NCI-H1694 (cell line): Measurements from ENCODE around the gene CAB39.
"Not testable (repeated sequence)": the region's sequence is repeated elsewhere in the genome, so short reads cannot be mapped to it uniquely, and the experiment has no call there.

Source experiments
- DNase-seq: peaks from one replicate; lab custom pipeline; 2025; lab: John Stamatoyannopoulos, UW

The CAB39 gene

GRCh38 chr2:230684270-230685168, 28.1 kb upstream of the CAB39 start:
- DNase-seq = no peak

GRCh38 chr2:230685178-230685577, 27.5 kb upstream of the CAB39 start:
- no peak for DNase-seq

GRCh38 chr2:230687498-230687897, 25.1 kb upstream of the CAB39 start:
- DNase-seq = no peak

GRCh38 chr2:230688490-230688889, 24.2 kb upstream of the CAB39 start:
- DNase-seq = no peak

GRCh38 chr2:230690439-230690838, 22.2 kb upstream of the CAB39 start:
- no peak for DNase-seq

GRCh38 chr2:230691005-230691647, 21.5 kb upstream of the CAB39 start:
- no peak for DNase-seq

GRCh38 chr2:230692760-230693159, 19.9 kb upstream of the CAB39 start:
- no peak for DNase-seq

GRCh38 chr2:230693411-230693810, 19.2 kb upstream of the CAB39 start:
- DNase-seq = no peak

- no peak for DNase-seq
These were observed 18.4 kb upstream of the CAB39 start for GRCh38 chr2:230694241-230694640.

- no peak for DNase-seq
These were observed 17.1 kb upstream of the CAB39 start for GRCh38 chr2:230695551-230695950.

- DNase-seq = no peak
These were observed 16.0 kb upstream of the CAB39 start for GRCh38 chr2:230696670-230697069.

- no peak for DNase-seq
These were observed 15.0 kb upstream of the CAB39 start for GRCh38 chr2:230697676-230698075.

- not testable (repeated sequence) for DNase-seq
These were observed 13.9 kb upstream of the CAB39 start for GRCh38 chr2:230698753-230699152.

- no peak for DNase-seq
These were observed 12.2 kb upstream of the CAB39 start for GRCh38 chr2:230700447-230700846.

- no peak for DNase-seq
These were observed 11.3 kb upstream of the CAB39 start for GRCh38 chr2:230701308-230701707.

GRCh38 chr2:230702457-230702856, 10.2 kb upstream of the CAB39 start:
- DNase-seq = not testable (repeated sequence)

- no peak for DNase-seq
These were observed 9.1 kb upstream of the CAB39 start for GRCh38 chr2:230703514-230703913.

- DNase-seq = no peak
These were observed 6.6 kb upstream of the CAB39 start for GRCh38 chr2:230706053-230706521.

GRCh38 chr2:230706966-230707365, 5.7 kb upstream of the CAB39 start:
- DNase-seq = no peak

GRCh38 chr2:230708204-230708603, 4.4 kb upstream of the CAB39 start:
- no peak for DNase-seq

GRCh38 chr2:230711224-230711623, 1.4 kb upstream of the CAB39 start:
- no peak for DNase-seq

- no peak for DNase-seq
These were observed 891 bp downstream of the CAB39 start for GRCh38 chr2:230713331-230714135.

GRCh38 chr2:230714136-230714480, 1.5 kb downstream of the CAB39 start:
- DNase-seq = no peak
